ENCODE results near the gene PHC2. TPM values are rescaled to one million over a fixed set of nuclear protein-coding genes. Genes with fewer than 3 reads are reported as not detected.

The PHC2 gene
- total and polyA plus RNA-seq, 2 of the 13 experiments (the other 11 are each of a cell fraction or from before 2014, with no cell fraction given), result 52.5 to 84.9 TPM

DNA sequence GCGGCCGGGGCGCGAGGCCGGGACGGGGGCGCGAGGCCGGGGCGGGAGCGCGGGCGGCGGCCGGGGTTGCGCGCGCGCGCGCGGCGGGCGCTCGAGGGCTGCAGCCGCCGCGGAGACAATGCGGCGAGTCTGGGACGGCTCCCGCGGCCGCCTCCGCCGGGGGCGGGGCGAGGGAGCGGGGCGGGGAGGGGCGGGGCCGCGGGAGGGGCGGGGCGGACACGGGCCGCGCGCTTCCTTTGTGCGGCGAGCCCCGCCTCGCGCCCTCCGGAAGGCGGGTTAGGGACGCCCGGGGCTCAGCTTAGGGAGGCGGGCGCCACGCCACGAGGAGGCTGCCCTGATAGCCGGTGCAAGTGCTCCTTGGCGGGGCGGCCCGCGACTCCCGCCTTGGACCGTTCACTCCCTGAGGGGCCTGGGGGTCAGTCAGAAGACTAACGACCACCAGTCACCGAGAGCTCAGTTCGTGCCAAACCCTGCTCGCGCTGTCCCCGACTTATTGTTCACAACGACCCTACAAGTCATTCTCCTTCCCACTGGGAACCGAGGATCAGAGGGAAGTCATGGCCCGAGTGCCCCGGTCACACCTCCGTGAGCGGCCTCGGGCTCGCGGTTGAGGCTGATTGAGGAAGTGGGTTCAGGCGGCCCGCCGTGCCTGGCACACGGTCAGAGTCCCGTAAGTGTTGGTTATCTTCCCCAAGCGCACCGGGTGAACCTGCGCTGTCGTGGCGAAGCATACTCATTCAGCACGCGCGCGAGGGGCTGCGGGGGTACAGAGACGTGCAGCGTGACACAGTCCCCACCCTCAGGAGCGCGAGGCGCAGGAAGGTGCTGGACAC is 80.9 kb downstream of the PHC2 start (continued):
- TF ChIP-seq, protein P1, sequence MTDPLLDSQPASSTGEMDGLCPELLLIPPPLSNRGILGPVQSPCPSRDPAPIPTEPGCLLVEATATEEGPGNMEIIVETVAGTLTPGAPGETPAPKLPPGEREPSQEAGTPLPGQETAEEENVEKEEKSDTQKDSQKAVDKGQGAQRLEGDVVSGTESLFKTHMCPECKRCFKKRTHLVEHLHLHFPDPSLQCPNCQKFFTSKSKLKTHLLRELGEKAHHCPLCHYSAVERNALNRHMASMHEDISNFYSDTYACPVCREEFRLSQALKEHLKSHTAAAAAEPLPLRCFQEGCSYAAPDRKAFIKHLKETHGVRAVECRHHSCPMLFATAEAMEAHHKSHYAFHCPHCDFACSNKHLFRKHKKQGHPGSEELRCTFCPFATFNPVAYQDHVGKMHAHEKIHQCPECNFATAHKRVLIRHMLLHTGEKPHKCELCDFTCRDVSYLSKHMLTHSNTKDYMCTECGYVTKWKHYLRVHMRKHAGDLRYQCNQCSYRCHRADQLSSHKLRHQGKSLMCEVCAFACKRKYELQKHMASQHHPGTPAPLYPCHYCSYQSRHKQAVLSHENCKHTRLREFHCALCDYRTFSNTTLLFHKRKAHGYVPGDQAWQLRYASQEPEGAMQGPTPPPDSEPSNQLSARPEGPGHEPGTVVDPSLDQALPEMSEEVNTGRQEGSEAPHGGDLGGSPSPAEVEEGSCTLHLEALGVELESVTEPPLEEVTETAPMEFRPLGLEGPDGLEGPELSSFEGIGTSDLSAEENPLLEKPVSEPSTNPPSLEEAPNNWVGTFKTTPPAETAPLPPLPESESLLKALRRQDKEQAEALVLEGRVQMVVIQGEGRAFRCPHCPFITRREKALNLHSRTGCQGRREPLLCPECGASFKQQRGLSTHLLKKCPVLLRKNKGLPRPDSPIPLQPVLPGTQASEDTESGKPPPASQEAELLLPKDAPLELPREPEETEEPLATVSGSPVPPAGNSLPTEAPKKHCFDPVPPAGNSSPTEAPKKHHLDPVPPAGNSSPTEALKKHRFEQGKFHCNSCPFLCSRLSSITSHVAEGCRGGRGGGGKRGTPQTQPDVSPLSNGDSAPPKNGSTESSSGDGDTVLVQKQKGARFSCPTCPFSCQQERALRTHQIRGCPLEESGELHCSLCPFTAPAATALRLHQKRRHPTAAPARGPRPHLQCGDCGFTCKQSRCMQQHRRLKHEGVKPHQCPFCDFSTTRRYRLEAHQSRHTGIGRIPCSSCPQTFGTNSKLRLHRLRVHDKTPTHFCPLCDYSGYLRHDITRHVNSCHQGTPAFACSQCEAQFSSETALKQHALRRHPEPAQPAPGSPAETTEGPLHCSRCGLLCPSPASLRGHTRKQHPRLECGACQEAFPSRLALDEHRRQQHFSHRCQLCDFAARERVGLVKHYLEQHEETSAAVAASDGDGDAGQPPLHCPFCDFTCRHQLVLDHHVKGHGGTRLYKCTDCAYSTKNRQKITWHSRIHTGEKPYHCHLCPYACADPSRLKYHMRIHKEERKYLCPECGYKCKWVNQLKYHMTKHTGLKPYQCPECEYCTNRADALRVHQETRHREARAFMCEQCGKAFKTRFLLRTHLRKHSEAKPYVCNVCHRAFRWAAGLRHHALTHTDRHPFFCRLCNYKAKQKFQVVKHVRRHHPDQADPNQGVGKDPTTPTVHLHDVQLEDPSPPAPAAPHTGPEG (CRISPR knock-in tag; IDR thresholded peaks at IDR 0.05), result peak; percentile 70; the same call in 1 of the 2 replicates
- TF ChIP-seq GABPA (IDR thresholded peaks at IDR 0.05; ENCODE audit: low read depth, low read length) (peak; percentile 52), GABPA (CRISPR knock-in tag; IDR thresholded peaks at IDR 0.05; ENCODE audit: low read depth) (peak; percentile 59), HCFC1 (IDR thresholded peaks at IDR 0.05; ENCODE audit: low read depth, low read length) (no peak), RORA (CRISPR knock-in tag; IDR thresholded peaks at IDR 0.05) (no peak), ZNF3 (CRISPR knock-in tag; IDR thresholded peaks at IDR 0.05) (no peak), STAG1 (CRISPR knock-in tag; IDR thresholded peaks at IDR 0.05) (no peak), ZNF256 (CRISPR knock-in tag; conservative IDR thresholded peaks at IDR 0.05) (peak; percentile 82; the same call in 1 of the 2 replicates), ZNF235 (CRISPR knock-in tag; IDR thresholded peaks at IDR 0.05; ENCODE audit: borderline replicate concordance) (no peak), ZNF879 (CRISPR knock-in tag; IDR thresholded peaks at IDR 0.05) (no peak), SMARCE1 (IDR thresholded peaks at IDR 0.05; ENCODE audit: borderline replicate concordance) (no peak), PPARG (CRISPR knock-in tag; conservative IDR thresholded peaks at IDR 0.05) (no peak), ZNF589 (CRISPR knock-in tag; conservative IDR thresholded peaks at IDR 0.05) (peak; percentile 60; the same call in 1 of the 2 replicates), MTF2 (CRISPR knock-in tag; IDR thresholded peaks at IDR 0.05; ENCODE audit: borderline replicate concordance) (0 out of 2 replicates have a peak, but pooled peaks have one; percentile 75), GABPB1 (CRISPR knock-in tag; IDR thresholded peaks at IDR 0.05) (peak; percentile 79), ATRX (CRISPR knock-in tag; IDR thresholded peaks at IDR 0.05; ENCODE audit: borderline replicate concordance) (no peak)
- TF ChIP-seq, protein P2, sequence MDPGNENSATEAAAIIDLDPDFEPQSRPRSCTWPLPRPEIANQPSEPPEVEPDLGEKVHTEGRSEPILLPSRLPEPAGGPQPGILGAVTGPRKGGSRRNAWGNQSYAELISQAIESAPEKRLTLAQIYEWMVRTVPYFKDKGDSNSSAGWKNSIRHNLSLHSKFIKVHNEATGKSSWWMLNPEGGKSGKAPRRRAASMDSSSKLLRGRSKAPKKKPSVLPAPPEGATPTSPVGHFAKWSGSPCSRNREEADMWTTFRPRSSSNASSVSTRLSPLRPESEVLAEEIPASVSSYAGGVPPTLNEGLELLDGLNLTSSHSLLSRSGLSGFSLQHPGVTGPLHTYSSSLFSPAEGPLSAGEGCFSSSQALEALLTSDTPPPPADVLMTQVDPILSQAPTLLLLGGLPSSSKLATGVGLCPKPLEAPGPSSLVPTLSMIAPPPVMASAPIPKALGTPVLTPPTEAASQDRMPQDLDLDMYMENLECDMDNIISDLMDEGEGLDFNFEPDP (CRISPR knock-in tag; conservative IDR thresholded peaks at IDR 0.05), result peak; percentile 97; the same call in 1 of the 2 replicates
- TF ChIP-seq, protein P3, sequence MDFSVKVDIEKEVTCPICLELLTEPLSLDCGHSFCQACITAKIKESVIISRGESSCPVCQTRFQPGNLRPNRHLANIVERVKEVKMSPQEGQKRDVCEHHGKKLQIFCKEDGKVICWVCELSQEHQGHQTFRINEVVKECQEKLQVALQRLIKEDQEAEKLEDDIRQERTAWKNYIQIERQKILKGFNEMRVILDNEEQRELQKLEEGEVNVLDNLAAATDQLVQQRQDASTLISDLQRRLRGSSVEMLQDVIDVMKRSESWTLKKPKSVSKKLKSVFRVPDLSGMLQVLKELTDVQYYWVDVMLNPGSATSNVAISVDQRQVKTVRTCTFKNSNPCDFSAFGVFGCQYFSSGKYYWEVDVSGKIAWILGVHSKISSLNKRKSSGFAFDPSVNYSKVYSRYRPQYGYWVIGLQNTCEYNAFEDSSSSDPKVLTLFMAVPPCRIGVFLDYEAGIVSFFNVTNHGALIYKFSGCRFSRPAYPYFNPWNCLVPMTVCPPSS (IDR thresholded peaks at IDR 0.05), result no peak
- TF ChIP-seq, protein P4, sequence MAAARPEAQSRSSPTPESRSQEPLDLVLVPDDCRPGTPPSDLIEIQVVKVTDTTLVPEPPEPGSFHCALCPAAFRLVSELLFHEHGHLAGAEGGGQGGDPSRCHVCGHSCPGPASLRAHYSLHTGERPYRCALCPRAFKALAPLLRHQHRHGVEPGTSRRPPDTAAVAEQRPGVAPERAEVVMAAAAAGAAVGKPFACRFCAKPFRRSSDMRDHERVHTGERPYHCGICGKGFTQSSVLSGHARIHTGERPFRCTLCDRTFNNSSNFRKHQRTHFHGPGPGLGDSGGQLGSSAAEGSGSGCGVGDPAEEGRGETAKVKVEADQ (CRISPR knock-in tag; IDR thresholded peaks at IDR 0.05; ENCODE audit: borderline replicate concordance), result peak; percentile 57; the same call in 1 of the 2 replicates
- TF ChIP-seq, protein P5, sequence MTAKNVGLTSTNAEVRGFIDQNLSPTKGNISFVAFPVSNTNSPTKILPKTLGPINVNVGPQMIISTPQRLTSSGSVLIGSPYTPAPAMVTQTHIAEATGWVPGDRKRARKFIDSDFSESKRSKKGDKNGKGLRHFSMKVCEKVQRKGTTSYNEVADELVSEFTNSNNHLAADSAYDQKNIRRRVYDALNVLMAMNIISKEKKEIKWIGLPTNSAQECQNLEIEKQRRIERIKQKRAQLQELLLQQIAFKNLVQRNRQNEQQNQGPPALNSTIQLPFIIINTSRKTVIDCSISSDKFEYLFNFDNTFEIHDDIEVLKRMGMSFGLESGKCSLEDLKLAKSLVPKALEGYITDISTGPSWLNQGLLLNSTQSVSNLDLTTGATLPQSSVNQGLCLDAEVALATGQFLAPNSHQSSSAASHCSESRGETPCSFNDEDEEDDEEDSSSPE (CRISPR knock-in tag; IDR thresholded peaks at IDR 0.05), result peak; percentile 75

All from HepG2 (cell line).